ENCODE measurements around the gene SARM1.
A peak's percentile ranks its signal among the peaks of the same experiment; 100 is the strongest.

The SARM1 gene

GRCh38 chr17:28407974-28408306, 36.4 kb downstream of the SARM1 start:
- no peak for DNase-seq (ENCODE audit: low spot score)
- TF ChIP-seq, protein P1, sequence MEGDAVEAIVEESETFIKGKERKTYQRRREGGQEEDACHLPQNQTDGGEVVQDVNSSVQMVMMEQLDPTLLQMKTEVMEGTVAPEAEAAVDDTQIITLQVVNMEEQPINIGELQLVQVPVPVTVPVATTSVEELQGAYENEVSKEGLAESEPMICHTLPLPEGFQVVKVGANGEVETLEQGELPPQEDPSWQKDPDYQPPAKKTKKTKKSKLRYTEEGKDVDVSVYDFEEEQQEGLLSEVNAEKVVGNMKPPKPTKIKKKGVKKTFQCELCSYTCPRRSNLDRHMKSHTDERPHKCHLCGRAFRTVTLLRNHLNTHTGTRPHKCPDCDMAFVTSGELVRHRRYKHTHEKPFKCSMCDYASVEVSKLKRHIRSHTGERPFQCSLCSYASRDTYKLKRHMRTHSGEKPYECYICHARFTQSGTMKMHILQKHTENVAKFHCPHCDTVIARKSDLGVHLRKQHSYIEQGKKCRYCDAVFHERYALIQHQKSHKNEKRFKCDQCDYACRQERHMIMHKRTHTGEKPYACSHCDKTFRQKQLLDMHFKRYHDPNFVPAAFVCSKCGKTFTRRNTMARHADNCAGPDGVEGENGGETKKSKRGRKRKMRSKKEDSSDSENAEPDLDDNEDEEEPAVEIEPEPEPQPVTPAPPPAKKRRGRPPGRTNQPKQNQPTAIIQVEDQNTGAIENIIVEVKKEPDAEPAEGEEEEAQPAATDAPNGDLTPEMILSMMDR (IDR thresholded peaks at IDR 0.05; ENCODE audit: extremely low read depth, missing control alignments) = no peak

- TF ChIP-seq, protein P1 (IDR thresholded peaks at IDR 0.05; ENCODE audit: extremely low read depth, missing control alignments) = no peak
- DNase-seq (ENCODE audit: low spot score) = no peak
These were observed 40.6 kb downstream of the SARM1 start for GRCh38 chr17:28412099-28412498.

- TF ChIP-seq, protein P1 (IDR thresholded peaks at IDR 0.05; ENCODE audit: extremely low read depth, missing control alignments) = no peak
- no peak for DNase-seq (ENCODE audit: low spot score)
These were observed 42.3 kb downstream of the SARM1 start for GRCh38 chr17:28413804-28414203.

GRCh38 chr17:28415886-28416285, 44.4 kb downstream of the SARM1 start:
- TF ChIP-seq, protein P1 (IDR thresholded peaks at IDR 0.05; ENCODE audit: extremely low read depth, missing control alignments) = no peak
- no peak for DNase-seq (ENCODE audit: low spot score)

DNA sequence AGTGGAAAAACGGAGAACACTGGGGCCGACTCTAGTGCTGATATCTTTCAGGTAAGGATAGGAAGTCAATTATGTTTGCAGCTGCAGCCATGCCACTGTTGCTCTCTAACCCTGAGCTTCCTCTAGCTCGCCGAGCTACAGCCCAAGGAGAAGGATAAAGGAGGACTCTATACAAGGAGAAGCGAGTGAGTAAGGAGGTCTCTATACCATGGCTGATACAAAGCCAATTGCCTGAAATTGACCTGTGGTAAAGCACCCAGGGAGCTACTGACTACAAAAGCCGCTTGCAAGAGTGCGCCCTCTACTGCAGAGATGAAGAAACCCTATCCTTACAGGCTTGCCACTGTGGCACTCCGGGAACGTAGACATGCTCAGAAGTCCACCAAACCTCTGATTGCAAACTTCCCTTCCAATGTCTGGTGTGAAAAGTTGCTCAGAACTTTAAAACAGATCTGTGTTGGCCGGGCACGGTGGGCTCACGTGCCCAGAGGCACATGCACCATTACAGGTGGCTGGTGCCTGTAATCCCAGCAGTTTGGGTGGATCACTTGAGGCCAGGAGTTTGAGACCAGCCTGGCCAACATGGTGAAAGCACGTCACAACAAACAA, 45.3 kb downstream of the SARM1 start:
- TF ChIP-seq, protein P1 (IDR thresholded peaks at IDR 0.05; ENCODE audit: extremely low read depth, missing control alignments) = peak; percentile 85
- peak; percentile 69 for DNase-seq (ENCODE audit: low spot score)

- TF ChIP-seq, protein P1 (IDR thresholded peaks at IDR 0.05; ENCODE audit: extremely low read depth, missing control alignments) = no peak
- no peak for DNase-seq (ENCODE audit: low spot score)
These were observed 50.4 kb downstream of the SARM1 start for GRCh38 chr17:28421787-28422305.

DNA sequence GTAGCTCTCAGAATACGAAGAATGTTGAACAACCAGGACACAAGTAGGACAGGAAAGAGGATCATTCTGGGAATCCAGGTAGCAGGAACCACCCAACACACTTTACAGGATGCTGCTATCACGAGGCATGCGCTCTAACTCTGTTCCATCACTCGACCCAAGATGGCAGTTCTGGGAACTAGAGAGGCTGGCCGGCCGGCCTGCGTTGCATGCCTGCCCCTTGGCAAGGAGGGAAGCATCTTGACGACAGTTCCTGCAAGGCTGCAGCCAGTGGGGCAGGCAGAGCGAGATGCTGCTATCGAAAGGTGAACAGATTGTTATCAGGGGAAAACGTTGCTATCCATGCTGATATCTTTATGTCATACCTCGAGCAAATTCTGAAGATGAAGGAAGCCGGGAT, 53.7 kb downstream of the SARM1 start:
- DNase-seq (ENCODE audit: low spot score) = no peak
- TF ChIP-seq, protein P1 (IDR thresholded peaks at IDR 0.05; ENCODE audit: extremely low read depth, missing control alignments) = no peak

All from GM20000 (cell line).